ENCODE data around the gene WNK3.

- TF ChIP-seq POLR2A (IDR thresholded peaks at IDR 0.05; ENCODE audit: low read length) (no peak), GATA1 (IDR thresholded peaks at IDR 0.05; ENCODE audit: low read depth, low read length) (no peak)
Measured at GRCh38 chrX:54184474-54184873, 173.4 kb downstream of the WNK3 start.
